Body of pancreas (tissue), 4 donors: ENCODE data around the gene ARF6.

Source experiments
- POLR2A ChIP-seq, 3 donors: fragments of 450-650 bp; IDR thresholded peaks; one replicate each; pipeline ENCODE4 v1.6.1; 2016; ENCODE audit warnings: antibody characterized with exemption in 3 of 3, mild to moderate bottlenecking in 2 of 3
- TF ChIP-seq, protein P1 (sequence below), 7 experiments: fragments of 450-650 bp in 4 of 7; fragments of 200-600 bp in 3 of 7; sonication (generic) in 3 of 7; IDR thresholded peaks; one replicate each; pipeline ENCODE4 v1.5.1; 2016 to 2019; ENCODE audit warnings: antibody characterized with exemption in 7 of 7

DNA sequence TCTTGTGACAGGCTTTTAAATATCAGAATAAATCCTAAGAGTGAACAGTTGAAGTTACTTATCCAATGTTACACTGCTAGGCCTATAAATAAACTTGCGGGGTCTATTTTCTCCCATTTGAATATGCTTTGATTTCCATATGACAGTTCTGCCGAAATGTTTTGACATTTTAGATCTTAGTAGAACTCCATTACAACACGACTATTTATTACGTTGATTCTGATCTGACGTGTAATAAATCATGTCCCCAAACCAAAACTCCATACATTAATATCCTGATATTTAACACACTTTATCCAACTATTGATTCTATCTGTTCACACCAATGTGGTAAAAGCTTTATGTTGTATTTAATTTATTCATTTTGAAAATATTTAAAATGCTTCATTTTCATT, 24.2 kb upstream of the ARF6 start:
- TF ChIP-seq, protein P1, sequence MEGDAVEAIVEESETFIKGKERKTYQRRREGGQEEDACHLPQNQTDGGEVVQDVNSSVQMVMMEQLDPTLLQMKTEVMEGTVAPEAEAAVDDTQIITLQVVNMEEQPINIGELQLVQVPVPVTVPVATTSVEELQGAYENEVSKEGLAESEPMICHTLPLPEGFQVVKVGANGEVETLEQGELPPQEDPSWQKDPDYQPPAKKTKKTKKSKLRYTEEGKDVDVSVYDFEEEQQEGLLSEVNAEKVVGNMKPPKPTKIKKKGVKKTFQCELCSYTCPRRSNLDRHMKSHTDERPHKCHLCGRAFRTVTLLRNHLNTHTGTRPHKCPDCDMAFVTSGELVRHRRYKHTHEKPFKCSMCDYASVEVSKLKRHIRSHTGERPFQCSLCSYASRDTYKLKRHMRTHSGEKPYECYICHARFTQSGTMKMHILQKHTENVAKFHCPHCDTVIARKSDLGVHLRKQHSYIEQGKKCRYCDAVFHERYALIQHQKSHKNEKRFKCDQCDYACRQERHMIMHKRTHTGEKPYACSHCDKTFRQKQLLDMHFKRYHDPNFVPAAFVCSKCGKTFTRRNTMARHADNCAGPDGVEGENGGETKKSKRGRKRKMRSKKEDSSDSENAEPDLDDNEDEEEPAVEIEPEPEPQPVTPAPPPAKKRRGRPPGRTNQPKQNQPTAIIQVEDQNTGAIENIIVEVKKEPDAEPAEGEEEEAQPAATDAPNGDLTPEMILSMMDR (IDR thresholded peaks at IDR 0.05): no peak
- TF ChIP-seq POLR2A (IDR thresholded peaks at IDR 0.05): no peak
